HG03280 (cell line): Measurements from ENCODE around the gene ASIC2.

Experiments used
- ATAC-seq: cut with Tn5 transposase; IDR thresholded peaks from one replicate; pipeline ENCODE4 v1.9.1; 2021; ENCODE audit warnings: mild to moderate bottlenecking, moderate library complexity; ENCODE audit not compliant: unreplicated experiment

Gene ASIC2

GRCh38 chr17:33209671-33210070 lies 83.4 kb downstream of the ASIC2 start:
- ATAC-seq, result no peak

- ATAC-seq, result no peak
These were observed 85.9 kb downstream of the ASIC2 start for GRCh38 chr17:33207231-33207630.

GRCh38 chr17:33205552-33205951 lies 87.5 kb downstream of the ASIC2 start:
- no peak for ATAC-seq

GRCh38 chr17:33204701-33205100 lies 88.4 kb downstream of the ASIC2 start:
- no peak for ATAC-seq

- no peak for ATAC-seq
These were observed 88.9 kb downstream of the ASIC2 start for GRCh38 chr17:33204156-33204555.

GRCh38 chr17:33202796-33203495 lies 90.1 kb downstream of the ASIC2 start:
- ATAC-seq, result no peak

- ATAC-seq, result no peak
These were observed 91.1 kb downstream of the ASIC2 start for GRCh38 chr17:33202021-33202420.

- no peak for ATAC-seq
These were observed 91.8 kb downstream of the ASIC2 start for GRCh38 chr17:33201283-33201682.

- no peak for ATAC-seq
These were observed 92.5 kb downstream of the ASIC2 start for GRCh38 chr17:33200587-33200986.

GRCh38 chr17:33199571-33200510 lies 93.3 kb downstream of the ASIC2 start:
- no peak for ATAC-seq

GRCh38 chr17:33198954-33199353 lies 94.1 kb downstream of the ASIC2 start:
- ATAC-seq, result no peak

GRCh38 chr17:33197342-33197741 lies 95.8 kb downstream of the ASIC2 start:
- no peak for ATAC-seq

GRCh38 chr17:33196883-33197282 lies 96.2 kb downstream of the ASIC2 start:
- ATAC-seq, result no peak

- no peak for ATAC-seq
These were observed 99.9 kb downstream of the ASIC2 start for GRCh38 chr17:33192951-33193911.

- ATAC-seq, result no peak
These were observed 109.5 kb downstream of the ASIC2 start for GRCh38 chr17:33183487-33184026.

- ATAC-seq, result no peak
These were observed 113.9 kb downstream of the ASIC2 start for GRCh38 chr17:33179151-33179550.

- ATAC-seq, result no peak
These were observed 114.4 kb downstream of the ASIC2 start for GRCh38 chr17:33178681-33179080.

- ATAC-seq, result no peak
These were observed 117.5 kb downstream of the ASIC2 start for GRCh38 chr17:33175562-33175961.

GRCh38 chr17:33171931-33172330 lies 121.2 kb downstream of the ASIC2 start:
- no peak for ATAC-seq

GRCh38 chr17:33169580-33170285 lies 123.4 kb downstream of the ASIC2 start:
- ATAC-seq, result no peak
